K562 (cell line): ENCODE data around the gene TBC1D2B. TPM values are rescaled to one million over a fixed set of nuclear protein-coding genes. Genes with fewer than 3 reads are reported as not detected.
A peak's percentile ranks its signal among the peaks of the same experiment; 100 is the strongest.

Source experiments
- ATAC-seq: fragments of 200-7000 bp; cut with Tn5 transposase; 3 replicates; pipeline ENCODE4 v1.9.1; 2020; ENCODE audit warnings: moderate library complexity
- BruUV-seq: library from RNA; stranded (reverse); fragments of 400-500 nt; replicated peaks from 2 replicates; lab custom pipeline; 2021; lab: Mats Ljungman, UMichigan
- CTCF ChIA-PET: fragments of 300-600 bp; formaldehyde crosslinking; extraction: SDS; loops from one replicate; lab custom pipeline; 2021; ENCODE audit warnings: low intra/inter-chr PET ratio; lab: Yijun Ruan, JAX
- POLR2A ChIA-PET: fragments of 300-600, 350-650 bp; sonication (Branson Sonifier 250); formaldehyde crosslinking; extraction: SDS; loops from one replicate; lab custom pipeline; 2021; ENCODE audit warnings: antibody characterized with exemption, inconsistent platforms; lab: Yijun Ruan, JAX
- DNase-seq, 4 experiments: peaks; one replicate each; pipeline versions ENCODE4 v3.0.0 to v3.0.0-alpha.2; 2011 to 2018; ENCODE audit warnings: low spot score in 3 of 4, mixed read lengths in 3 of 4; ENCODE audit errors: extremely low read depth in 1 of 4
- FAIRE-seq: peaks from 2 replicates; lab custom pipeline; 2011; peaks lifted over from hg19 to GRCh38; lab: Jason Lieb, UNC
- H2AFZ ChIP-seq: 2 replicates; pipeline ENCODE4 v1.6.0; 2011; ENCODE audit warnings: low read depth, low read length, control low read depth, inconsistent platforms
- H3K27ac ChIP-seq: fragments of 200-600 bp; 3 replicates; pipeline ENCODE4 v1.8.0; 2011; ENCODE audit warnings: low read depth, mild to moderate bottlenecking, control low read depth, inconsistent platforms, low read length, moderate library complexity, mixed read lengths; ENCODE audit errors: extremely low read depth
- H3K27me3 ChIP-seq, 2 experiments: fragments of 300-600 bp in 1 of 2; 2 replicates in 1 of 2; 3 replicates in 1 of 2; pipeline versions ENCODE4 v1.6.0 to v1.8.0; 2011; ENCODE audit warnings: inconsistent platforms in 2 of 2, low read length in 2 of 2, mild to moderate bottlenecking in 1 of 2, mixed read lengths in 1 of 2, moderate library complexity in 1 of 2; ENCODE audit not compliant: control insufficient read depth in 2 of 2, insufficient read depth in 2 of 2
- H3K36me3 ChIP-seq: fragments of 300-600 bp; 3 replicates; pipeline ENCODE4 v1.8.0; 2011; ENCODE audit warnings: mild to moderate bottlenecking, low read length, inconsistent platforms; ENCODE audit not compliant: control insufficient read depth, insufficient read depth
- H3K4me1 ChIP-seq, 2 experiments: fragments of 200-600 bp in 1 of 2; replicated peaks in 1 of 2; 2 replicates in 1 of 2; 3 replicates in 1 of 2; pipeline versions ENCODE4 v1.5.1 to v1.8.0; 2011; ENCODE audit warnings: inconsistent platforms in 2 of 2, low read length in 2 of 2, mild to moderate bottlenecking in 1 of 2, mixed read lengths in 1 of 2, moderate library complexity in 1 of 2; ENCODE audit not compliant: control insufficient read depth in 2 of 2, insufficient read depth in 2 of 2
- H3K4me2 ChIP-seq: 2 replicates; pipeline ENCODE4 v1.6.1; 2011; ENCODE audit warnings: low read length, control low read depth, inconsistent platforms, mixed read lengths; ENCODE audit not compliant: insufficient read depth
- H3K4me3 ChIP-seq: fragments of 200-600 bp; sonication (generic), shearing (Covaris generic); 2 replicates; pipeline ENCODE4 v1.5.1; 2016; ENCODE audit warnings: control low read depth, inconsistent platforms
- H3K79me2 ChIP-seq: fragments of 200-600 bp; 3 replicates; pipeline ENCODE4 v1.8.0; 2011; ENCODE audit warnings: low read length, inconsistent platforms; ENCODE audit not compliant: control insufficient read depth, insufficient read depth
- H3K9ac ChIP-seq, 2 experiments: 2 replicates each; pipeline versions ENCODE4 v1.6.0 to v1.6.1; 2011; ENCODE audit warnings: low read depth in 2 of 2, low read length in 2 of 2, control low read depth in 1 of 2, inconsistent platforms in 1 of 2, mild to moderate bottlenecking in 1 of 2, mixed read lengths in 1 of 2; ENCODE audit not compliant: insufficient read depth in 1 of 2
- H3K9me1 ChIP-seq: one replicate; pipeline ENCODE4 v1.6.0; 2011; ENCODE audit warnings: inconsistent platforms, mild to moderate bottlenecking, low read length, moderate library complexity; ENCODE audit not compliant: control insufficient read depth, insufficient read depth
- H3K9me3 ChIP-seq: replicated peaks from 2 replicates; pipeline ENCODE4 v1.5.1; 2011; ENCODE audit warnings: low read depth, low read length, inconsistent platforms; ENCODE audit not compliant: control insufficient read depth, insufficient read depth
- H4K20me1 ChIP-seq: replicated peaks from 2 replicates; pipeline ENCODE4 v1.6.1; 2011; ENCODE audit warnings: low read length, inconsistent platforms, mixed read lengths; ENCODE audit not compliant: control insufficient read depth, insufficient read depth
- ADNP ChIP-seq: fragments of 200-800 bp; sonication (Bioruptor generic); IDR thresholded peaks from 2 replicates; pipeline ENCODE4 v1.6.1; 2016; ENCODE audit warnings: missing genetic modification characterization, missing compliant biosample characterization
- ATF2 ChIP-seq: sonication (generic); formaldehyde crosslinking; IDR thresholded peaks from 2 replicates; pipeline ENCODE4 v1.8.1; 2022; ENCODE audit warnings: missing genetic modification reagents
- BCOR ChIP-seq: fragments of 450-650 bp; IDR thresholded peaks from 2 replicates; pipeline ENCODE4 v1.6.1; 2016
- CBX8 ChIP-seq: fragments of 200-600 bp; sonication (generic); IDR thresholded peaks from 2 replicates; pipeline ENCODE4 v1.6.1; 2012; ENCODE audit warnings: borderline replicate concordance, mixed run types, low read depth, mild to moderate bottlenecking, moderate library complexity, mixed read lengths, low read length, control low read depth, inconsistent platforms; ENCODE audit not compliant: poor library complexity, severe bottlenecking; ENCODE audit errors: extremely low read depth
- PATZ1 ChIP-seq: fragments of 250-450 bp; sonication (Bioruptor Pico); IDR thresholded peaks from 2 replicates; pipeline ENCODE4 v1.5.0; 2020; ENCODE audit warnings: mild to moderate bottlenecking, borderline replicate concordance
- PRDM10 ChIP-seq: fragments of 450-650 bp; IDR thresholded peaks from 2 replicates; pipeline ENCODE4 v1.6.1; 2018; ENCODE audit not compliant: partially characterized antibody
- RBM25 ChIP-seq: fragments of 200-400 bp; formaldehyde crosslinking; IDR thresholded peaks from 2 replicates; pipeline ENCODE4 v1.6.1; 2018; ENCODE audit warnings: low read length, low read depth, moderate library complexity; ENCODE audit not compliant: severe bottlenecking
- RFX1 ChIP-seq: fragments of 450-650 bp; IDR thresholded peaks from 2 replicates; pipeline ENCODE4 v1.6.1; 2016; ENCODE audit warnings: mild to moderate bottlenecking, moderate library complexity
- RUNX1 ChIP-seq: sonication (generic); IDR thresholded peaks from 2 replicates; pipeline ENCODE4 v1.6.1; 2016; ENCODE audit warnings: antibody characterized with exemption, low read depth
- TEAD2 ChIP-seq: fragments of 450-650 bp; IDR thresholded peaks from 2 replicates; pipeline ENCODE4 v1.6.1; 2016; ENCODE audit warnings: missing genetic modification characterization, control low read depth, missing compliant biosample characterization
- WGBS: fragments of 100-300 bp; shearing (Covaris generic); methylation state at CpG from one replicate; pipeline ENCODE4 v1.1.6; 2016; ENCODE audit warnings: low coverage, mixed read lengths; ENCODE audit not compliant: insufficient coverage; ENCODE audit errors: missing lambda C conversion rate; 5-methylcytosine and 5-hydroxymethylcytosine counted together
- in situ Hi-C: fragments of 300-500 bp; cut with MboI; formaldehyde crosslinking; loops from 4 replicates; pipeline ENCODE4 v1.15.0; 2018; ENCODE audit warnings: inconsistent platforms, mixed read lengths
- intact Hi-C: fragments of 100-400 bp; cut with micrococcal nuclease; formaldehyde crosslinking; loops from 2 replicates; pipeline ENCODE4 v1.14.2; 2022
- polyA plus RNA-seq, 8 experiments: library from polyadenylated mRNA; depleted of rRNA in 4 of 8; stranded (reverse) in 5 of 8; unstranded in 3 of 8; fragments of >200 nt; fragmentation: Nextera tagmentation in 2 of 8; fragmentation: Illumina TruSeq in 1 of 8; extraction: Ambion mirVana in 2 of 8; extraction: Trizol in 1 of 8; gene quantifications; 2 replicates each; pipeline versions ENCODE4 v1.2.1 to v1.2.3, GENCODE V29; 2011 to 2014; ENCODE audit warnings: inconsistent platforms in 1 of 8, missing spikeins in 1 of 8
- total RNA-seq, 7 experiments: library from RNA; depleted of rRNA in 6 of 7; stranded (reverse); fragments of >200 nt in 6 of 7; fragmentation: Illumina TruSeq in 2 of 7; extraction: Trizol in 2 of 7; gene quantifications; 2 replicates each; pipeline versions ENCODE4 v1.2.1 to v1.2.3, GENCODE V29; 2011 to 2021; ENCODE audit warnings: low replicate concordance in 1 of 7

TBC1D2B gene
- total and polyA plus RNA-seq, 9 of the 15 experiments (the other 6 are each of a cell fraction or from before 2014, with no cell fraction given), result 0.15 to 16.3 (median 8.9) TPM

GRCh38 chr15:78102741-78103140, 25.2 kb upstream of the TBC1D2B start (continued):
- no peak for TF ChIP-seq PATZ1 (CRISPR knock-in tag)
- no peak for TF ChIP-seq ATF2
- no peak for TF ChIP-seq TEAD2 (tag)

GRCh38 chr15:78102211-78102610, 24.7 kb upstream of the TBC1D2B start:
- POLR2A ChIA-PET, result interaction anchor here (0.6 to 1.3 kb wide), 3 partner anchors 8 to 32 kb away, joined by 3 to 4 read pairs (median 4); no protein-coding TSS in a partner anchor
- intact Hi-C loops (no loop called here), in situ Hi-C loops (no loop called here)
- H3K79me2 ChIP-seq, result no peaks in the 10 kb centered on the region
- peaks cover 6% of the 10 kb centered on the region; the same call in 1 of the 2 replicates for H4K20me1 ChIP-seq
- CTCF ChIA-PET, result no interaction called here
- no peak overlapping the region for H3K4me2 ChIP-seq
- H3K9ac ChIP-seq, result no peak overlapping the region; a peak in 1 of 4 replicates
- WGBS, result 0% methylated on average over 1 of the region's 1 CpG
- H2AFZ ChIP-seq, result no peak overlapping the region
- no peak for ATAC-seq
- H3K27me3 ChIP-seq, result peaks cover 0 to 12% of the 10 kb centered on the region in 2 experiments; a peak in 4 of 5 replicates
- no peaks in the 10 kb centered on the region for H3K9me1 ChIP-seq
- no peak for DNase-seq
- BruUV-seq, result no TSS peak
- no peaks in the 10 kb centered on the region for H3K9me3 ChIP-seq
- H3K36me3 ChIP-seq, result no peaks in the 10 kb centered on the region
- peaks cover 0 to 8% of the 10 kb centered on the region in 2 experiments; a peak in 2 of 5 replicates for H3K4me1 ChIP-seq
- no peak for FAIRE-seq
- TF ChIP-seq ADNP, result peak; percentile 31; the same call in 1 of the 2 replicates
- TF ChIP-seq RBM25, result peak; percentile 63
- TF ChIP-seq RUNX1, result no peak
- no peak for TF ChIP-seq CBX8
- no peak for TF ChIP-seq RFX1
- TF ChIP-seq BCOR, result peak; percentile 60; the same call in 1 of the 2 replicates
- TF ChIP-seq PRDM10, result peak; percentile 29
- TF ChIP-seq, all 486 proteins: peak for 4
- H3K4me3 ChIP-seq, result no peak overlapping the region
- no peak overlapping the region for H3K27ac ChIP-seq
